Activated naive CD8-positive, alpha-beta T cell treated with anti-CD3 and anti-CD28 coated beads, Interleukin-2, amount 10 ng/mL, durations not matched to agents 7 days and 5 days (primary cell): Measurements from ENCODE around the gene BRD3. TPM values are rescaled to one million over a fixed set of nuclear protein-coding genes. Genes with fewer than 3 reads are reported as not detected.
A peak's percentile ranks its signal among the peaks of the same experiment; 100 is the strongest.
"Not testable (repeated sequence)": the region's sequence is repeated elsewhere in the genome, so short reads cannot be mapped to it uniquely, and the experiment has no call there.

ENCODE experiments used
- ATAC-seq: fragments of 150-1000 bp; cut with Tn5 transposase; one replicate; pipeline ENCODE4 v1.10.0; 2021; ENCODE audit warnings: low read depth, moderate library complexity
- POLR2A ChIA-PET: fragments of 350-600 bp; sonication (Branson Sonifier 250); formaldehyde crosslinking; loops from one replicate; lab custom pipeline; 2021; ENCODE audit warnings: antibody characterized with exemption; lab: Charles Lee
- DNase-seq: peaks from one replicate; pipeline ENCODE4 v3.0.0; 2021
- H3K27ac Mint-ChIP-seq: one replicate; pipeline ENCODE4 v1.8.0; 2022; ENCODE audit warnings: mild to moderate bottlenecking, mixed read lengths
- H3K27me3 Mint-ChIP-seq: one replicate; pipeline ENCODE4 v1.8.0; 2022; ENCODE audit warnings: mild to moderate bottlenecking, moderate library complexity, mixed read lengths
- H3K36me3 Mint-ChIP-seq: one replicate; pipeline ENCODE4 v1.8.0; 2021; ENCODE audit warnings: mild to moderate bottlenecking, mixed read lengths
- H3K4me1 Mint-ChIP-seq: one replicate; pipeline ENCODE4 v1.8.0; 2021; ENCODE audit warnings: mixed read lengths
- H3K4me3 Mint-ChIP-seq: one replicate; pipeline ENCODE4 v1.8.0; 2022; ENCODE audit warnings: mild to moderate bottlenecking, moderate library complexity, mixed read lengths
- H3K9me3 Mint-ChIP-seq: one replicate; pipeline ENCODE4 v1.8.0; 2021; ENCODE audit warnings: mixed read lengths
- total RNA-seq, 2 experiments: library from RNA; stranded (reverse); gene quantifications; one replicate each; pipeline ENCODE4 v1.2.3, GENCODE V29; 2021

BRD3 gene
- total RNA-seq, 2 experiments from 2014 or later = 50.7 to 54.1 TPM

GRCh38 chr9:134075689-134076088, 7.9 kb upstream of the BRD3 start:
- H3K27ac Mint-ChIP-seq, H3K4me1 Mint-ChIP-seq, POLR2A ChIA-PET, H3K36me3 Mint-ChIP-seq, DNase-seq, ATAC-seq, H3K4me3 Mint-ChIP-seq, H3K9me3 Mint-ChIP-seq: not testable (repeated sequence)
- peaks cover 13% of the 10 kb centered on the region for H3K27me3 Mint-ChIP-seq

GRCh38 chr9:134073500-134073899, 5.7 kb upstream of the BRD3 start:
- Mint-ChIP-seq H3K36me3 (no peaks in the 10 kb centered on the region), H3K27ac (no peak overlapping the region), H3K4me3 (no peak overlapping the region), H3K9me3 (peaks cover 8% of the 10 kb centered on the region), H3K4me1 (peaks cover 5% of the 10 kb centered on the region), H3K27me3 (peaks cover 21% of the 10 kb centered on the region)
- no peak for DNase-seq
- POLR2A ChIA-PET = no interaction called here
- no peak for ATAC-seq

- DNase-seq, H3K4me1 Mint-ChIP-seq, ATAC-seq, H3K27ac Mint-ChIP-seq, H3K9me3 Mint-ChIP-seq, POLR2A ChIA-PET, H3K36me3 Mint-ChIP-seq, H3K4me3 Mint-ChIP-seq: not testable (repeated sequence)
- peaks cover 21% of the 10 kb centered on the region for H3K27me3 Mint-ChIP-seq
Observed at GRCh38 chr9:134072683-134073082, 4.9 kb upstream of the BRD3 start.

- no peak for ATAC-seq
- Mint-ChIP-seq H3K36me3 (no peaks in the 10 kb centered on the region), H3K4me1 (peaks cover 9% of the 10 kb centered on the region), H3K27me3 (peaks cover 21% of the 10 kb centered on the region), H3K9me3 (peaks cover 5% of the 10 kb centered on the region), H3K27ac (no peak overlapping the region), H3K4me3 (no peak overlapping the region)
- POLR2A ChIA-PET = interaction anchor here (0.6 to 1.3 kb wide), 2 partner anchors 65 to 93 kb away, joined by 4 to 5 read pairs; partner anchors contain the start of genes RNU6ATAC and WDR5
- no peak for DNase-seq
Observed at GRCh38 chr9:134071149-134071548, 3.3 kb upstream of the BRD3 start.

- Mint-ChIP-seq H3K9me3 (peaks cover 4% of the 10 kb centered on the region), H3K27me3 (peaks cover 21% of the 10 kb centered on the region), H3K4me3 (peak overlapping the region; percentile 83), H3K4me1 (peaks cover 18% of the 10 kb centered on the region), H3K36me3 (no peaks in the 10 kb centered on the region), H3K27ac (peak overlapping the region; percentile 84)
- POLR2A ChIA-PET = interaction anchor here (0.7 to 1.6 kb wide), 3 partner anchors 10 to 93 kb away, joined by 5 to 9 read pairs (median 6); partner anchors contain the start of gene WDR5
- DNase-seq (peak; percentile 30), ATAC-seq (no peak)
Observed at GRCh38 chr9:134069480-134070399, 1.9 kb upstream of the BRD3 start.

GRCh38 chr9:134068744-134069479, 1.1 kb upstream of the BRD3 start:
- H3K4me1 Mint-ChIP-seq = peaks cover 19% of the 10 kb centered on the region
- H3K4me3 Mint-ChIP-seq = peak overlapping the region; percentile 83
- POLR2A ChIA-PET = interaction anchor here (0.6 to 1.6 kb wide), 6 partner anchors 9 to 94 kb away, joined by 3 to 9 read pairs (median 6); partner anchors contain the start of genes BRD3OS and WDR5
- ATAC-seq (no peak), DNase-seq (peak; percentile 33)
- H3K27me3 Mint-ChIP-seq = peaks cover 21% of the 10 kb centered on the region
- peak overlapping the region; percentile 84 for H3K27ac Mint-ChIP-seq
- H3K36me3 Mint-ChIP-seq = no peaks in the 10 kb centered on the region
- H3K9me3 Mint-ChIP-seq = no peaks in the 10 kb centered on the region

GRCh38 chr9:134066913-134067851, 644 bp downstream of the BRD3 start:
- peaks cover 21% of the 10 kb centered on the region for H3K27me3 Mint-ChIP-seq
- ATAC-seq (peak; percentile 0), DNase-seq (peak; percentile 65)
- peak overlapping the region; percentile 95 for H3K4me3 Mint-ChIP-seq
- peak overlapping the region; percentile 97 for H3K27ac Mint-ChIP-seq
- H3K9me3 Mint-ChIP-seq = no peaks in the 10 kb centered on the region
- POLR2A ChIA-PET = interaction anchor here (1.2 to 2.6 kb wide), 3 partner anchors 34 to 69 kb away, joined by 5 to 19 read pairs (median 16); partner anchors contain the start of genes BRD3OS and WDR5
- peaks cover 19% of the 10 kb centered on the region for H3K4me1 Mint-ChIP-seq
- no peaks in the 10 kb centered on the region for H3K36me3 Mint-ChIP-seq

- ATAC-seq = no peak
- peaks cover 19% of the 10 kb centered on the region for H3K4me1 Mint-ChIP-seq
- DNase-seq = no peak
- no peaks in the 10 kb centered on the region for H3K36me3 Mint-ChIP-seq
- H3K27ac Mint-ChIP-seq = peak overlapping the region; percentile 97
- peaks cover 19% of the 10 kb centered on the region for H3K27me3 Mint-ChIP-seq
- POLR2A ChIA-PET = interaction anchor here (0.6 to 2.6 kb wide), 5 partner anchors 16 to 70 kb away, joined by 3 to 19 read pairs (median 5); partner anchors contain the start of genes BRD3OS and WDR5
- peak overlapping the region; percentile 95 for H3K4me3 Mint-ChIP-seq
- no peaks in the 10 kb centered on the region for H3K9me3 Mint-ChIP-seq
Observed at GRCh38 chr9:134066526-134066912, 1.3 kb downstream of the BRD3 start.

- Mint-ChIP-seq H3K4me3 (peak overlapping the region; percentile 95), H3K36me3 (no peaks in the 10 kb centered on the region), H3K27me3 (peaks cover 15% of the 10 kb centered on the region), H3K9me3 (no peaks in the 10 kb centered on the region), H3K27ac (peak overlapping the region; percentile 97), H3K4me1 (peaks cover 19% of the 10 kb centered on the region)
- peak; percentile 62 for DNase-seq
- peak; percentile 58 for ATAC-seq
- POLR2A ChIA-PET = interaction anchor here (0.6 to 2.6 kb wide), 7 partner anchors 15 to 99 kb away, joined by 3 to 19 read pairs (median 5); partner anchors contain the start of genes BRD3OS, RNU6ATAC and WDR5
Observed at GRCh38 chr9:134065612-134066419, 2.0 kb downstream of the BRD3 start.

- no peak for DNase-seq
- Mint-ChIP-seq H3K4me3 (peak overlapping the region; percentile 95), H3K4me1 (peaks cover 25% of the 10 kb centered on the region)
Observed at GRCh38 chr9:134064711-134065110, 3.1 kb downstream of the BRD3 start.

GRCh38 chr9:134063571-134064450, 4.0 kb downstream of the BRD3 start:
- DNase-seq = no peak
- POLR2A ChIA-PET = no interaction called here
- peaks cover 20% of the 10 kb centered on the region for H3K4me1 Mint-ChIP-seq
- no peak overlapping the region for H3K27ac Mint-ChIP-seq
- no peaks in the 10 kb centered on the region for H3K9me3 Mint-ChIP-seq
- no peak overlapping the region for H3K4me3 Mint-ChIP-seq
- no peaks in the 10 kb centered on the region for H3K36me3 Mint-ChIP-seq
- no peaks in the 10 kb centered on the region for H3K27me3 Mint-ChIP-seq
- no peak for ATAC-seq

More at GRCh38 chr9:134064711-134065110, 3.1 kb downstream of the BRD3 start:
- peaks cover 4% of the 10 kb centered on the region for H3K27me3 Mint-ChIP-seq
- H3K27ac Mint-ChIP-seq = no peak overlapping the region
- POLR2A ChIA-PET = interaction anchor here (0.7 to 2.6 kb wide), 2 partner anchors 39 to 837 kb away, joined by 3 to 19 read pairs; partner anchors contain the start of gene BRD3OS
- no peak for ATAC-seq
- H3K9me3 Mint-ChIP-seq = no peaks in the 10 kb centered on the region
- H3K36me3 Mint-ChIP-seq = no peaks in the 10 kb centered on the region
